Measurements from ENCODE around the gene ENTHD1. TPM values are rescaled to one million over a fixed set of nuclear protein-coding genes. Genes with fewer than 3 reads are reported as not detected.
A peak's percentile ranks its signal among the peaks of the same experiment; 100 is the strongest.

ENTHD1 gene
- polyA plus RNA-seq, 4 donors, result 0.01 to 0.06 TPM; not detected in 2

- Histone ChIP-seq H3K9me3 (ENCODE audit: control insufficient read depth in 2 of 2, insufficient read depth in 1 of 2, low read depth in 1 of 2, low read length in 1 of 2) (no peaks in the 10 kb centered on the region), H3K4me3 (ENCODE audit: low read depth in 1 of 3, low read length in 3 of 3) (peak overlapping the region in 1 of 3 donors; percentile 15), H3K27me3 (ENCODE audit: control insufficient read depth in 3 of 3, insufficient read depth in 3 of 3, low read length in 3 of 3) (peaks cover 0 to 2% (median 0%) of the 10 kb centered on the region in 3 donors), H3K4me1 (ENCODE audit: control insufficient read depth in 3 of 3, insufficient read depth in 2 of 3, low read depth in 1 of 3, low read length in 2 of 3) (no peaks in the 10 kb centered on the region), H3K36me3 (ENCODE audit: control insufficient read depth in 3 of 3, insufficient read depth in 2 of 3, low read depth in 1 of 3, low read length in 3 of 3) (no peaks in the 10 kb centered on the region), H3K27ac (ENCODE audit: low read depth in 1 of 3, low read length in 2 of 3) (peak overlapping the region in 2 of 3 donors; percentile 39 to 66)
- DNase-seq (no peak), FAIRE-seq (no peak)
- WGBS, 3 donors, result 56 to 60% (median 56%) methylated on average over 5 of the region's 5 CpGs
These were observed 23.7 kb upstream of the ENTHD1 start for GRCh38 chr22:39917197-39917643.

- WGBS, 3 donors, result 71 to 80% (median 77%) methylated on average over 3 of the region's 3 CpGs
- FAIRE-seq (no peak), DNase-seq (no peak)
- Histone ChIP-seq H3K36me3 (ENCODE audit: control insufficient read depth in 3 of 3, insufficient read depth in 2 of 3, low read depth in 1 of 3, low read length in 3 of 3) (no peaks in the 10 kb centered on the region), H3K4me3 (ENCODE audit: low read depth in 1 of 3, low read length in 3 of 3) (no peak overlapping the region), H3K27ac (ENCODE audit: low read depth in 1 of 3, low read length in 2 of 3) (no peak overlapping the region), H3K9me3 (ENCODE audit: control insufficient read depth in 2 of 2, insufficient read depth in 1 of 2, low read depth in 1 of 2, low read length in 1 of 2) (no peaks in the 10 kb centered on the region), H3K27me3 (ENCODE audit: control insufficient read depth in 3 of 3, insufficient read depth in 3 of 3, low read length in 3 of 3) (peaks cover 0 to 2% (median 0%) of the 10 kb centered on the region in 3 donors), H3K4me1 (ENCODE audit: control insufficient read depth in 3 of 3, insufficient read depth in 2 of 3, low read depth in 1 of 3, low read length in 2 of 3) (no peaks in the 10 kb centered on the region)
These were observed 22.9 kb upstream of the ENTHD1 start for GRCh38 chr22:39916496-39916895.

GRCh38 chr22:39915295-39915726 lies 21.8 kb upstream of the ENTHD1 start:
- Histone ChIP-seq H3K4me3 (ENCODE audit: low read depth in 1 of 3, low read length in 3 of 3) (no peak overlapping the region), H3K27me3 (ENCODE audit: control insufficient read depth in 3 of 3, insufficient read depth in 3 of 3, low read length in 3 of 3) (peaks cover 0 to 2% (median 0%) of the 10 kb centered on the region in 3 donors), H3K4me1 (ENCODE audit: control insufficient read depth in 3 of 3, insufficient read depth in 2 of 3, low read depth in 1 of 3, low read length in 2 of 3) (no peaks in the 10 kb centered on the region), H3K9me3 (ENCODE audit: control insufficient read depth in 2 of 2, insufficient read depth in 1 of 2, low read depth in 1 of 2, low read length in 1 of 2) (no peaks in the 10 kb centered on the region), H3K27ac (ENCODE audit: low read depth in 1 of 3, low read length in 2 of 3) (peak overlapping the region in 2 of 3 donors; percentile 60 to 70), H3K36me3 (ENCODE audit: control insufficient read depth in 3 of 3, insufficient read depth in 2 of 3, low read depth in 1 of 3, low read length in 3 of 3) (no peaks in the 10 kb centered on the region)
- DNase-seq (no peak), FAIRE-seq (no peak)
- 31 to 53% (median 47%) methylated on average over 4 of the region's 4 CpGs for WGBS, 3 donors

- H3K9me3 ChIP-seq (ENCODE audit: control insufficient read depth in 2 of 2, insufficient read depth in 1 of 2, low read depth in 1 of 2, low read length in 1 of 2), result no peaks in the 10 kb centered on the region
- DNase-seq (no peak), FAIRE-seq (no peak)
- no peaks in the 10 kb centered on the region for H3K36me3 ChIP-seq (ENCODE audit: control insufficient read depth in 3 of 3, insufficient read depth in 2 of 3, low read depth in 1 of 3, low read length in 3 of 3)
- H3K27me3 ChIP-seq (ENCODE audit: control insufficient read depth in 3 of 3, insufficient read depth in 3 of 3, low read length in 3 of 3), result peaks cover 0 to 2% (median 0%) of the 10 kb centered on the region in 3 donors
- H3K4me3 ChIP-seq (ENCODE audit: low read depth in 1 of 3, low read length in 3 of 3), result no peak overlapping the region
- H3K27ac ChIP-seq (ENCODE audit: low read depth in 1 of 3, low read length in 2 of 3), result peak overlapping the region in 1 of 3 donors; percentile 48
- no peaks in the 10 kb centered on the region for H3K4me1 ChIP-seq (ENCODE audit: control insufficient read depth in 3 of 3, insufficient read depth in 2 of 3, low read depth in 1 of 3, low read length in 2 of 3)
- WGBS, 3 donors, result 70 to 86% (median 84%) methylated on average over 9 of the region's 9 CpGs
These were observed 21.0 kb upstream of the ENTHD1 start for GRCh38 chr22:39914584-39914983.

GRCh38 chr22:39913886-39914285 lies 20.3 kb upstream of the ENTHD1 start:
- Histone ChIP-seq H3K27ac (ENCODE audit: low read depth in 1 of 3, low read length in 2 of 3) (no peak overlapping the region), H3K9me3 (ENCODE audit: control insufficient read depth in 2 of 2, insufficient read depth in 1 of 2, low read depth in 1 of 2, low read length in 1 of 2) (no peaks in the 10 kb centered on the region), H3K36me3 (ENCODE audit: control insufficient read depth in 3 of 3, insufficient read depth in 2 of 3, low read depth in 1 of 3, low read length in 3 of 3) (no peaks in the 10 kb centered on the region), H3K4me1 (ENCODE audit: control insufficient read depth in 3 of 3, insufficient read depth in 2 of 3, low read depth in 1 of 3, low read length in 2 of 3) (no peaks in the 10 kb centered on the region), H3K4me3 (ENCODE audit: low read depth in 1 of 3, low read length in 3 of 3) (no peak overlapping the region), H3K27me3 (ENCODE audit: control insufficient read depth in 3 of 3, insufficient read depth in 3 of 3, low read length in 3 of 3) (peaks cover 0 to 2% (median 0%) of the 10 kb centered on the region in 3 donors)
- no peak for FAIRE-seq
- no peak for DNase-seq
- 36 to 56% (median 52%) methylated on average over 2 of the region's 2 CpGs for WGBS, 3 donors

- no peaks in the 10 kb centered on the region for H3K4me1 ChIP-seq (ENCODE audit: control insufficient read depth in 3 of 3, insufficient read depth in 2 of 3, low read depth in 1 of 3, low read length in 2 of 3)
- DNase-seq, result no peak
- H3K27me3 ChIP-seq (ENCODE audit: control insufficient read depth in 3 of 3, insufficient read depth in 3 of 3, low read length in 3 of 3), result peaks cover 0 to 2% (median 0%) of the 10 kb centered on the region in 3 donors
- H3K9me3 ChIP-seq (ENCODE audit: control insufficient read depth in 2 of 2, insufficient read depth in 1 of 2, low read depth in 1 of 2, low read length in 1 of 2), result no peaks in the 10 kb centered on the region
- no peak for FAIRE-seq
- WGBS, 3 donors, result 70 to 86% (median 85%) methylated on average over 5 of the region's 5 CpGs
- no peaks in the 10 kb centered on the region for H3K36me3 ChIP-seq (ENCODE audit: control insufficient read depth in 3 of 3, insufficient read depth in 2 of 3, low read depth in 1 of 3, low read length in 3 of 3)
- peak overlapping the region in 2 of 3 donors; percentile 22 to 52 for H3K27ac ChIP-seq (ENCODE audit: low read depth in 1 of 3, low read length in 2 of 3)
- H3K4me3 ChIP-seq (ENCODE audit: low read depth in 1 of 3, low read length in 3 of 3), result no peak overlapping the region
These were observed 19.8 kb upstream of the ENTHD1 start for GRCh38 chr22:39913321-39913720.

GRCh38 chr22:39910876-39911613 lies 17.5 kb upstream of the ENTHD1 start:
- FAIRE-seq (no peak), DNase-seq (no peak)
- H3K27ac ChIP-seq (ENCODE audit: low read depth in 1 of 3, low read length in 2 of 3), result no peak overlapping the region
- H3K36me3 ChIP-seq (ENCODE audit: control insufficient read depth in 3 of 3, insufficient read depth in 2 of 3, low read depth in 1 of 3, low read length in 3 of 3), result no peaks in the 10 kb centered on the region
- no peaks in the 10 kb centered on the region for H3K4me1 ChIP-seq (ENCODE audit: control insufficient read depth in 3 of 3, insufficient read depth in 2 of 3, low read depth in 1 of 3, low read length in 2 of 3)
- H3K9me3 ChIP-seq (ENCODE audit: control insufficient read depth in 2 of 2, insufficient read depth in 1 of 2, low read depth in 1 of 2, low read length in 1 of 2), result no peaks in the 10 kb centered on the region
- no peak overlapping the region for H3K4me3 ChIP-seq (ENCODE audit: low read depth in 1 of 3, low read length in 3 of 3)
- WGBS, 3 donors, result 63 to 66% (median 65%) methylated on average over 9 of the region's 9 CpGs
- H3K27me3 ChIP-seq (ENCODE audit: control insufficient read depth in 3 of 3, insufficient read depth in 3 of 3, low read length in 3 of 3), result peaks cover 0 to 2% (median 0%) of the 10 kb centered on the region in 3 donors

- Histone ChIP-seq H3K9me3 (ENCODE audit: control insufficient read depth in 2 of 2, insufficient read depth in 1 of 2, low read depth in 1 of 2, low read length in 1 of 2) (no peaks in the 10 kb centered on the region), H3K27me3 (ENCODE audit: control insufficient read depth in 3 of 3, insufficient read depth in 3 of 3, low read length in 3 of 3) (peaks cover 0 to 2% (median 0%) of the 10 kb centered on the region in 3 donors), H3K4me1 (ENCODE audit: control insufficient read depth in 3 of 3, insufficient read depth in 2 of 3, low read depth in 1 of 3, low read length in 2 of 3) (no peaks in the 10 kb centered on the region), H3K27ac (ENCODE audit: low read depth in 1 of 3, low read length in 2 of 3) (peak overlapping the region in 2 of 3 donors; percentile 9 to 47), H3K36me3 (ENCODE audit: control insufficient read depth in 3 of 3, insufficient read depth in 2 of 3, low read depth in 1 of 3, low read length in 3 of 3) (no peaks in the 10 kb centered on the region), H3K4me3 (ENCODE audit: low read depth in 1 of 3, low read length in 3 of 3) (peak overlapping the region in 1 of 3 donors; percentile 5)
- DNase-seq (no peak), FAIRE-seq (no peak)
- 58 to 78% (median 69%) methylated on average over 5 of the region's 5 CpGs for WGBS, 3 donors
These were observed 15.2 kb upstream of the ENTHD1 start for GRCh38 chr22:39908737-39909136.
